WERI-Rb-1 (cell line): ENCODE data around the gene OR2T12.
"Not testable (repeated sequence)": the region's sequence is repeated elsewhere in the genome, so short reads cannot be mapped to it uniquely, and the experiment has no call there.

Source experiments
- DNase-seq: peaks from one replicate; pipeline ENCODE4 v3.0.0-alpha.2; 2020
- H3K27ac ChIP-seq: fragments of 250-450 bp; sonication (Bioruptor Pico); 2 replicates; pipeline ENCODE4 v1.5.1; 2020; ENCODE audit warnings: mild to moderate bottlenecking, moderate library complexity
- H3K27me3 ChIP-seq: fragments of 250-450 bp; sonication (Bioruptor Pico); 2 replicates; pipeline ENCODE4 v1.5.1; 2021; ENCODE audit warnings: mild to moderate bottlenecking, low read depth, moderate library complexity; ENCODE audit not compliant: insufficient read depth, severe bottlenecking
- H3K36me3 ChIP-seq: fragments of 250-450 bp; sonication (Bioruptor Pico); 2 replicates; pipeline ENCODE4 v1.5.1; 2020; ENCODE audit warnings: mild to moderate bottlenecking, moderate library complexity
- H3K4me3 ChIP-seq: 2 replicates; pipeline ENCODE4 v1.5.1; 2011; ENCODE audit warnings: low read depth, mild to moderate bottlenecking, control low read depth, low read length
- H3K9me3 ChIP-seq: fragments of 250-450 bp; sonication (Bioruptor Pico); 2 replicates; pipeline ENCODE4 v1.5.1; 2021; ENCODE audit warnings: mild to moderate bottlenecking, moderate library complexity; ENCODE audit not compliant: severe bottlenecking
- CTCF ChIP-seq: IDR thresholded peaks from 2 replicates; pipeline ENCODE4 v1.5.1; 2011; ENCODE audit warnings: low read depth, mild to moderate bottlenecking, control low read depth, inconsistent platforms, low read length

OR2T12 gene, protein sequence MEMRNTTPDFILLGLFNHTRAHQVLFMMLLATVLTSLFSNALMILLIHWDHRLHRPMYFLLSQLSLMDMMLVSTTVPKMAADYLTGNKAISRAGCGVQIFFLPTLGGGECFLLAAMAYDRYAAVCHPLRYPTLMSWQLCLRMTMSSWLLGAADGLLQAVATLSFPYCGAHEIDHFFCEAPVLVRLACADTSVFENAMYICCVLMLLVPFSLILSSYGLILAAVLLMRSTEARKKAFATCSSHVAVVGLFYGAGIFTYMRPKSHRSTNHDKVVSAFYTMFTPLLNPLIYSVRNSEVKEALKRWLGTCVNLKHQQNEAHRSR

DNA sequence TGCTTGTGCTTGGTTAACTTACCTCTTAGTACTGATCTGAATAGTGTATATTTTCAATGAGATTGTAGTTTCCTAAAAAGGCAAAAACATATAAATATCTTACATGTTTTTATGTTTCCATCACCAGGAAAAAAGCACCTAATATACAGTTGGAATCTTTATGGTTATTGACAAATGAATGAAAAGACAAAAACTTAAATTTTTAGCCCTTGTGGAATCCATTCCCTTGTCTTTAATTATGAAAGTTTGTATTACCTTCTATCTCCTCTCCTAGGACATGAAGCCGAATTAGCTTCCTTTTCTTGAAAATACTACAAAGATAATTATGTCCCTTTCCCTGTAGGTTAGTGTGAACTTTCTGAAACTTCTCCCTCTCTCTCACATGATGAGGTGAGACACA, at the start of gene OR2T12:
TSS of gene OR2T12 (minus strand) at position 101 of the 400 bp plus-strand sequence. CDS start 7,846 bp downstream, outside the sequence.
- H3K27ac ChIP-seq, result no peak within 1 kb of the TSS
- H3K27me3 ChIP-seq, result peaks cover 45% of the 10 kb centered on the region
- no peak within 1 kb of the TSS for H3K4me3 ChIP-seq
- H3K36me3 ChIP-seq, result no peaks in the 10 kb centered on the region
- TF ChIP-seq CTCF, result no peak
- no peaks in the 10 kb centered on the region for H3K9me3 ChIP-seq
- no peak for DNase-seq

GRCh38 chr1:248348475-248348874, 45.3 kb upstream of the OR2T12 start, which contains the start of gene OR14C36:
Gene OR14C36, plus strand, starts transcription at chr1:248348775. Its CDS starts 0 bp downstream, at chr1:248348775.
- no peak for TF ChIP-seq CTCF
- peaks cover 58% of the 10 kb centered on the region for H3K27me3 ChIP-seq
- no peaks in the 10 kb centered on the region for H3K9me3 ChIP-seq
- DNase-seq, result no peak
- H3K36me3 ChIP-seq, result no peaks in the 10 kb centered on the region
- no peak within 1 kb of the TSS for H3K4me3 ChIP-seq
- H3K27ac ChIP-seq, result no peak within 1 kb of the TSS

DNA sequence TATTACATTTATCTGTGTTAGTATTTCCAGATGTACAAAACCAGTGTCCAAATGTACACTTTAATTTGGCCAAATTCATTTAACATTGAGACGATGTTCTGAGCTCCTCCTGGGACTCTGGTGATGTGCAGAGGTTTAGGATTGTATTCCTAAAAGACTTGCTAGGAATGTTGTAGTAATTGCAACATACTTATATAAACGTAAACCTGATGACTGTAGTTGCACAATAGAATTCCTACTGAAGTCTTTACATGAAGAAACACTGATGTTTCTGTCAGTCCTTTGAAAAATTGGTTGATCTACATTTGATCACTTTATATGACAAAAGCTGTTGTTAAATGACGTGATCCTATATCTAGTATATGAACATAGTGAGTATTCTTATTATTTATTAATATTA, 40.2 kb upstream of the OR2T12 start:
- TF ChIP-seq CTCF, result no peak
- Histone ChIP-seq H3K9me3 (no peaks in the 10 kb centered on the region), H3K27ac (no peak overlapping the region), H3K36me3 (no peaks in the 10 kb centered on the region), H3K4me3 (no peak overlapping the region), H3K27me3 (peaks cover 58% of the 10 kb centered on the region)
- DNase-seq, result no peak

DNA sequence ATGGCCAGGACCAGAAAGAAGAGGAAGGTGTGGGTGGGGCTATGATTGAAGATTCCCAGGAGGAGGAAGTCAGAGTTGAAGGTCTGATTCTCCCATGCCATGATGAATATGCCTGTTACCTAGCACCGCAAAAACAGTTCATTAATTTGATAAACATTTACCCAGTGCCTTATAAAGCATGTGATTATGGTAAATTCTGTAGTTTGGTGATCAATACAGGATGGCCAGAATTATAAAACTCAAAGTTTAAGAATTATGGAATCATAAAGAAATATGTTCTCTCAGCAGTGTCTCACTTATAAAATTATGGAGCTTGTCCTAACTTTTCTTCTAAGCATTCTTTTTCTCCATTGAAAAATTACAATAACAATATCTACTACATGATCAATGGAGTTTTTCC, 21.2 kb upstream of the OR2T12 start, which contains the start of gene OR2M7:
TSS of gene OR2M7 (minus strand) at position 101 of the 400 bp plus-strand sequence. CDS start at position 101, 0 bp downstream.
- peaks cover 55% of the 10 kb centered on the region for H3K27me3 ChIP-seq
- no peaks in the 10 kb centered on the region for H3K36me3 ChIP-seq
- H3K27ac ChIP-seq, result no peak within 1 kb of the TSS
- H3K9me3 ChIP-seq, result no peaks in the 10 kb centered on the region
- no peak for TF ChIP-seq CTCF
- no peak for DNase-seq
- no peak within 1 kb of the TSS for H3K4me3 ChIP-seq

DNA sequence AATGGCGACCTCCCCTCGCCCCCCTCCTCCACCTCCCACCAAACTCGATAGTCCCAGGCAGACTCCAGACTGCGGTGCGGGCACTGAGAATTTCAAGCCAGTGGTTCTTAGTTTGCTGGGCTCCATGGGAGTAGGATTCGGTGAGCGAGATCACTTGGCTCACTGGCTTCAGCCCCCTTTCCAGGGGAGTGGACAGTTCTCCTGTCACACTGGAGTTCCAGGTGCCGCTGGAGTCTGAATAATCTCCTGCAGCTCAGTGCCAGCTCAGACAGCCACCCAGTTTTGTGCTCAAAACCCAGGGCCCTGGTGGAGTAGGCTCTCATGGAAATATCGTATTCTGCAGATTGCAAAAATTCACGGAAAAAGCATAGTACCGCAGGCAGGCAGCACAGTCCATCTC, 13.6 kb upstream of the OR2T12 start:
- Histone ChIP-seq H3K9me3 (peaks cover 8% of the 10 kb centered on the region), H3K4me3 (no peak overlapping the region), H3K27ac (no peak overlapping the region), H3K36me3 (no peaks in the 10 kb centered on the region), H3K27me3 (peaks cover 64% of the 10 kb centered on the region)
- TF ChIP-seq CTCF, result no peak
- no peak for DNase-seq

DNA sequence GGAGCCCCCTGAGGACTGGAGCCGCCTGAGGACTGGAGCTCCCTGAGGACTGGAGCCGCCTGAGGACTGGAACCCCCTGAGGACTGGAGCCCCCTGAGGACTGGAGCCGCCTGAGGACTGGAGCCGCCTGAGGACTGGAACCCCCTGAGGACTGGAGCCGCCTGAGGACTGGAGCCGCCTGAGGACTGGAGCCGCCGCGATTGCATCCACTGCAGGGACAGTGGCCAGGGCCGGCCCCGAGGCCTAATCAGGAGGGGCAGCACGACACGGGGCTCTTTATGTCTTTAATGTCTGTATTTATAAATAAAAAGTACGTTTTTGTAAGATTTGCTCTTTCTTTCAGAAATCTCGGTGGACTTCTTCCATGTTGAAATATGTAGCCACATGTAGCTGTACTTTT, 3.5 kb upstream of the OR2T12 start:
- peaks cover 42% of the 10 kb centered on the region for H3K27me3 ChIP-seq
- not testable (repeated sequence) for DNase-seq, H3K36me3 ChIP-seq, H3K4me3 ChIP-seq, H3K27ac ChIP-seq, H3K9me3 ChIP-seq
